Measurements from ENCODE around the gene TMEM130. TPM values are rescaled to one million over a fixed set of nuclear protein-coding genes. Genes with fewer than 3 reads are reported as not detected.

The TMEM130 gene
- total RNA-seq, 2 donors from 2014 or later, result not detected

GRCh38 chr7:98805956-98806838 lies 63.6 kb downstream of the TMEM130 start:
- Mint-ChIP-seq H3K9me3 (peaks cover 3 to 10% of the 10 kb centered on the region in 2 donors), H3K27ac (no peak overlapping the region), H3K36me3 (peaks cover 0 to 4% of the 10 kb centered on the region in 2 donors)
- DNase-seq (ENCODE audit: low spot score in 2 of 2), result no peak
- no peak for ATAC-seq

- no peak for ATAC-seq
Measured at GRCh38 chr7:98802781-98803110, 67.1 kb downstream of the TMEM130 start.

GRCh38 chr7:98802088-98802780 lies 67.6 kb downstream of the TMEM130 start:
- Mint-ChIP-seq H3K36me3 (peaks cover 0 to 16% of the 10 kb centered on the region in 2 donors), H3K27ac (no peak overlapping the region), H3K9me3 (peaks cover 15 to 17% of the 10 kb centered on the region in 2 donors)
- DNase-seq (ENCODE audit: low spot score in 2 of 2), result peak in 1 of 2 donors; percentile 30
- peak; percentile 71 to 90 for ATAC-seq

More at GRCh38 chr7:98802781-98803110, 67.1 kb downstream of the TMEM130 start:
- no peak for DNase-seq (ENCODE audit: low spot score in 2 of 2)
- H3K27ac Mint-ChIP-seq, result no peak overlapping the region
- H3K36me3 Mint-ChIP-seq, result peaks cover 0 to 16% of the 10 kb centered on the region in 2 donors
- peaks cover 15 to 17% of the 10 kb centered on the region in 2 donors for H3K9me3 Mint-ChIP-seq

- ATAC-seq (no peak), DNase-seq (ENCODE audit: low spot score in 2 of 2) (no peak)
- peaks cover 0 to 16% of the 10 kb centered on the region in 2 donors for H3K36me3 Mint-ChIP-seq
- no peak overlapping the region for H3K27ac Mint-ChIP-seq
- H3K9me3 Mint-ChIP-seq, result peaks cover 12 to 15% of the 10 kb centered on the region in 2 donors
Measured at GRCh38 chr7:98800996-98801395, 68.8 kb downstream of the TMEM130 start.

GRCh38 chr7:98797150-98797549 lies 72.7 kb downstream of the TMEM130 start:
- Mint-ChIP-seq H3K27ac (no peak overlapping the region), H3K9me3 (peaks cover 12 to 16% of the 10 kb centered on the region in 2 donors), H3K36me3 (peaks cover 0 to 16% of the 10 kb centered on the region in 2 donors)
- no peak for DNase-seq (ENCODE audit: low spot score in 2 of 2)
- no peak for ATAC-seq

Other genes starting within 250 kb of the TMEM130 start
- 10 to 100 TPM; 49.8 to 58.3 TPM for gene TRRAP, start 8.5 kb upstream of the TMEM130 start, total RNA-seq

Measured in activated naive CD4-positive, alpha-beta T cell treated with anti-CD3 and anti-CD28 coated beads, Interleukin-2, amount 50 U/mL, for 72 hours (primary cell).